HEK293T (cell line): ENCODE results near the gene NAV2.

Experiments
- FOXM1 ChIP-seq: fragments of 450-650 bp; IDR thresholded peaks from 2 replicates; pipeline ENCODE4 v1.6.1; 2017; ENCODE audit warnings: mild to moderate bottlenecking, borderline replicate concordance
- NFRKB ChIP-seq: fragments of 450-650 bp; IDR thresholded peaks from 2 replicates; pipeline ENCODE4 v1.6.1; 2016; ENCODE audit warnings: mild to moderate bottlenecking, moderate library complexity
- TF ChIP-seq, protein P1 (sequence below): fragments of 450-650 bp; IDR thresholded peaks from 2 replicates; pipeline ENCODE4 v1.6.1; 2016

DNA sequence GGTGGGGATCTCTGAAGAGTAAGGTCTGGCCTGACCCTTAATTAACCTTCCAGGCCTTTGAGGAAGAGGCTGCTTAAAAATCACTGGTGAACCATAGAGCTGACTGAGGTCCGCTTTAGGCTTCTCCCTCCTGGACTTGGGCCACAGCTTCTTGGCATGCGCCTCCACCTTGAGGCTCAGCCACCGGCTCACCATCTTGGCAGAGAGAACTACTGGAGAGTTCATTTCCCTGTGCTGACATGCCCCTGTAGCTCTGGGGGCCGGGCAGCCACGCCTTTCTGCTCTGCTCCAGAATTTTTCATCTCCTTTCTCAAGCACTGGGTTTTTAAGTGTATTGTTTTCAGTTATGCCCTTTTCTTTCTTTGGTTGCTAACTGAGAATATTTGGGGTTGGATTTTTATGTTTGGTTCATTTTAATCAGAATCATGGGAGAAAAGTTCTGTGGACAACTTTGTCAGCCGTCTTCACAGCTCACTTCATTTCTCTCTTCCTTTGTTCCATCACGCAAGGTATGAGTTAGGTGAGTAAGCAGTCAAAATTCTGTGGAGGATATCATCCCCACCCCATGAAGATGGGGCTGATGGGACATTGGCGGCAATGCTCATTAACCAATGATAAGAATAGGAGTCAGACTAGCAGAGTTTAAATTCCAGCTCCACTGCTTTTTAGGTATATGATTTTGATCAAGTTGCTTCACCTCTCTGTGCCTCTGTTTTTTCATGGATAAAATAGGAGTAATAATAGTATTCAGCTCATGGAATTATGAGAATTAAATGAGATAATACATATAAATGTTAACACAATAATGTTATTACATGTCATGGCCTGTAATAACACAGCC is 343.7 kb downstream of the NAV2 start:
- no peak for TF ChIP-seq FOXM1
- no peak for TF ChIP-seq NFRKB
- TF ChIP-seq, protein P1, sequence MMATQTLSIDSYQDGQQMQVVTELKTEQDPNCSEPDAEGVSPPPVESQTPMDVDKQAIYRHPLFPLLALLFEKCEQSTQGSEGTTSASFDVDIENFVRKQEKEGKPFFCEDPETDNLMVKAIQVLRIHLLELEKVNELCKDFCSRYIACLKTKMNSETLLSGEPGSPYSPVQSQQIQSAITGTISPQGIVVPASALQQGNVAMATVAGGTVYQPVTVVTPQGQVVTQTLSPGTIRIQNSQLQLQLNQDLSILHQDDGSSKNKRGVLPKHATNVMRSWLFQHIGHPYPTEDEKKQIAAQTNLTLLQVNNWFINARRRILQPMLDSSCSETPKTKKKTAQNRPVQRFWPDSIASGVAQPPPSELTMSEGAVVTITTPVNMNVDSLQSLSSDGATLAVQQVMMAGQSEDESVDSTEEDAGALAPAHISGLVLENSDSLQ, result no peak
